Measurements from ENCODE around the gene SPINK1. TPM values are rescaled to one million over a fixed set of nuclear protein-coding genes. Genes with fewer than 3 reads are reported as not detected.

The SPINK1 gene
- polyA plus RNA-seq, 1 donor (not counting 4 experiments of a cell fraction or from before 2014, with no cell fraction given), result 0.17 TPM

DNA sequence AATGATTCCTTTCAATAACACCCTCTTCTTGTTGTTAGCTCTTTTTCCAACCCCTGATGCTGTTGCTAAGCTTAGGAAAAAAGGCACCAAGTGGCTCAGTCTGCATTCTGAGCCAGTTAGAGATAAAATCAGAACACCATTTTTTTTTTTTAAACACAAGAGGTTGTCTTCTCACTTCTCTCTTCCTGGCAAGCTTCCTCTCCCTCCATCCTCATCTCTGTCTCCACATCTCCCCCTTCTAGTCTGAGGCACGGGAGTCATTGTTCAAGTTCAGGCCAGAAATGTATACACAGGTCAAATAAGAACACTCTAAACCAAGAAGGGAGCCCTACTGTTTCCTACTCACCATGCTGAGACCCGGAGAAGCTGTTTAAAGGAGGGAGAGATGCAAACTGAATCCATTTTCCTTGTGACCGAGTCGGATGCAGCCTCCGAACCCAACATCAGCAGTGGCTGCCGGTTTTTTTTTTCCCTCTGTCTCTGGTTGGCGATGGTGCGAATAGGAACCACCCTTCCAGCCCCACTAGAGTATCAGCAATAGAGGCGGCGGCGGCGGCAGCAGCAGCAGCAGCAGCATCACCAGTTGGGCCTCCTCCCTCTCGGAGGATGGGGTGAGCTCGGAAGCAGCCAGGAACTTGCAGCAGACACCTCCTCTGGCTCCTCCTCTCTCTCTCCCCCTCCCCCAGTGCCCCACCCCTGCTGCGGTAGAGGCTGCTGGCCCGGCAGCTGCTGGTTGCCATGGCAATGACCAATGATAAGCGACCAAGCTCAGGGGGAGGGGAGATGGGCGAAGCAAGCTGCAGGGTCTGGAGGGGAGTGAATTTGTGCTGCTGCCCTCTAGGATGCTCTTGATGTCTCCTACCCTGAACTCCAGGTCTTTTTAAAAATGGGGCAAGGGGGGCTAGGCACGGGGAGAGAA is 49.1 kb downstream of the SPINK1 start, which contains the start of gene JAKMIP2:
JAKMIP2 (minus strand) TSS at position 619 of the 919 bp plus-strand sequence. CDS start 110,922 bp downstream, outside the sequence.
- no peaks in the 10 kb centered on the region for H3K27me3 ChIP-seq (ENCODE audit: control insufficient read depth, extremely low read depth, insufficient read depth, low read length)
- TF ChIP-seq CTCF (optimal IDR thresholded peaks at IDR 0.05 in 1 of 3, IDR thresholded peaks at IDR 0.05 in 1 of 3, conservative IDR thresholded peaks at IDR 0.05 in 1 of 3; ENCODE audit: extremely low read depth in 1 of 3, insufficient read depth in 2 of 3, low read length in 3 of 3), result no peak
- no peak for TF ChIP-seq EZH2 (IDR thresholded peaks at IDR 0.05; ENCODE audit: low read length)
- H3K9ac ChIP-seq (ENCODE audit: control insufficient read depth, extremely low read depth, insufficient read depth, low read length), result no peak within 1 kb of the TSS
- no peak for FAIRE-seq
- no peak within 1 kb of the TSS for H3K4me3 ChIP-seq (ENCODE audit: control insufficient read depth in 2 of 3, extremely low read depth in 1 of 3, insufficient read depth in 2 of 3, low read depth in 1 of 3, low read length in 3 of 3)
- no peak within 1 kb of the TSS for H3K27ac ChIP-seq (ENCODE audit: control insufficient read depth, insufficient read depth, low read length)
- dilution Hi-C loops (cut with MboI; ENCODE audit: extremely low pct_ligation_motif_present, low sequenced_read_pairs), result no loop called here
- DNase-seq (ENCODE audit: low read depth, low spot score), result no peak
- H3K9me1 ChIP-seq (ENCODE audit: control insufficient read depth, extremely low read depth, insufficient read depth, low read length), result no peaks in the 10 kb centered on the region
- H3K79me2 ChIP-seq (ENCODE audit: control insufficient read depth, insufficient read depth, low read length), result no peaks in the 10 kb centered on the region
- H3K9me3 ChIP-seq (ENCODE audit: control insufficient read depth, low read depth, low read length), result no peaks in the 10 kb centered on the region
- H2AFZ ChIP-seq (ENCODE audit: control insufficient read depth, low read length), result no peak within 1 kb of the TSS
- no peak within 1 kb of the TSS for H3K4me2 ChIP-seq (ENCODE audit: control insufficient read depth, extremely low read depth, insufficient read depth, low read depth, low read length)
- no peaks in the 10 kb centered on the region for H4K20me1 ChIP-seq (ENCODE audit: control insufficient read depth, extremely low read depth, insufficient read depth, low read length)
- no peaks in the 10 kb centered on the region for H3K4me1 ChIP-seq (ENCODE audit: control insufficient read depth, extremely low read depth, insufficient read depth, low read length)
- no peaks in the 10 kb centered on the region for H3K36me3 ChIP-seq (ENCODE audit: control insufficient read depth in 2 of 2, extremely low read depth in 1 of 2, insufficient read depth in 2 of 2, low read length in 2 of 2)

DNA sequence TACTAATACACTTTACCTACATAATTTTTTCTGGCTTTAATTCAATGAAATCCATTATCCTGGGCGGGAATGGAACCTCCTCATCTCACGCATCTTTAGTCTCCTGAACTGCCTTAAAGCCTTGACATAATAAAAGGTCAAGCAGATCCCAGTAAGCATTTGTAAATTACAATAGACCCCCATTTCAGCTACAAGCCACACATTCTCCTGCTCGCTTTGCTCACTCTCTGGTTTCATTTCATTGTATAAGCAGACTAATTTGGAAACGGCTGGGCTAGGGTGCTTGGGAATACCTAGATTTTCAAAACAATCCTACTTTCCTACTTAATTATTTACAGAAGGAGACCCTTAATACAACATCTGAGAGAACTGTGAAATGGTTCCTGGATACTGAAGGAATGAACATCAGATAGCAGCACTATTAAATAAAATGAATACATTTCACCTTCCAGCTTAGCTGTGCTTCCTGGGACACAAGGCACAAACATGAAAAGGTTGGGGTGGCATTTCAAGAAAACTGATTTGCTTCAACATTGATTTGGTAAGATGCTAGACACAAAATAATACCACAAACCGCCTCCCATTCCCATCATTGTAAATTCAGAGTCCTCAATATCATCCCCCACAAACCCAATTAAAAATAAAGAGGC is 50.4 kb downstream of the SPINK1 start:
- Histone ChIP-seq H3K4me2 (ENCODE audit: control insufficient read depth, extremely low read depth, insufficient read depth, low read depth, low read length) (no peak overlapping the region), H3K36me3 (ENCODE audit: control insufficient read depth in 2 of 2, extremely low read depth in 1 of 2, insufficient read depth in 2 of 2, low read length in 2 of 2) (no peaks in the 10 kb centered on the region), H4K20me1 (ENCODE audit: control insufficient read depth, extremely low read depth, insufficient read depth, low read length) (no peaks in the 10 kb centered on the region), H3K27me3 (ENCODE audit: control insufficient read depth, extremely low read depth, insufficient read depth, low read length) (no peaks in the 10 kb centered on the region), H3K79me2 (ENCODE audit: control insufficient read depth, insufficient read depth, low read length) (no peaks in the 10 kb centered on the region), H3K9me3 (ENCODE audit: control insufficient read depth, low read depth, low read length) (no peaks in the 10 kb centered on the region), H3K4me3 (ENCODE audit: control insufficient read depth in 2 of 3, extremely low read depth in 1 of 3, insufficient read depth in 2 of 3, low read depth in 1 of 3, low read length in 3 of 3) (no peak overlapping the region), H3K9me1 (ENCODE audit: control insufficient read depth, extremely low read depth, insufficient read depth, low read length) (no peaks in the 10 kb centered on the region), H3K9ac (ENCODE audit: control insufficient read depth, extremely low read depth, insufficient read depth, low read length) (no peak overlapping the region), H3K4me1 (ENCODE audit: control insufficient read depth, extremely low read depth, insufficient read depth, low read length) (no peaks in the 10 kb centered on the region), H3K27ac (ENCODE audit: control insufficient read depth, insufficient read depth, low read length) (no peak overlapping the region), H2AFZ (ENCODE audit: control insufficient read depth, low read length) (no peak overlapping the region)
- FAIRE-seq, result no peak
- TF ChIP-seq EZH2 (IDR thresholded peaks at IDR 0.05; ENCODE audit: low read length) (no peak), CTCF (optimal IDR thresholded peaks at IDR 0.05 in 1 of 3, IDR thresholded peaks at IDR 0.05 in 1 of 3, conservative IDR thresholded peaks at IDR 0.05 in 1 of 3; ENCODE audit: extremely low read depth in 1 of 3, insufficient read depth in 2 of 3, low read length in 3 of 3) (no peak)
- dilution Hi-C loops (cut with MboI; ENCODE audit: extremely low pct_ligation_motif_present, low sequenced_read_pairs), result no loop called here
- DNase-seq (ENCODE audit: low read depth, low spot score), result no peak
